ENCODE results near the gene FBXO34.
A peak's percentile ranks its signal among the peaks of the same experiment; 100 is the strongest.

The FBXO34 gene

GRCh38 chr14:55294603-55295002 is 23.4 kb downstream of the FBXO34 start:
- peaks cover 82% of the 10 kb centered on the region for H3K79me2 ChIP-seq (ENCODE audit: insufficient read depth, low read length)

DNA sequence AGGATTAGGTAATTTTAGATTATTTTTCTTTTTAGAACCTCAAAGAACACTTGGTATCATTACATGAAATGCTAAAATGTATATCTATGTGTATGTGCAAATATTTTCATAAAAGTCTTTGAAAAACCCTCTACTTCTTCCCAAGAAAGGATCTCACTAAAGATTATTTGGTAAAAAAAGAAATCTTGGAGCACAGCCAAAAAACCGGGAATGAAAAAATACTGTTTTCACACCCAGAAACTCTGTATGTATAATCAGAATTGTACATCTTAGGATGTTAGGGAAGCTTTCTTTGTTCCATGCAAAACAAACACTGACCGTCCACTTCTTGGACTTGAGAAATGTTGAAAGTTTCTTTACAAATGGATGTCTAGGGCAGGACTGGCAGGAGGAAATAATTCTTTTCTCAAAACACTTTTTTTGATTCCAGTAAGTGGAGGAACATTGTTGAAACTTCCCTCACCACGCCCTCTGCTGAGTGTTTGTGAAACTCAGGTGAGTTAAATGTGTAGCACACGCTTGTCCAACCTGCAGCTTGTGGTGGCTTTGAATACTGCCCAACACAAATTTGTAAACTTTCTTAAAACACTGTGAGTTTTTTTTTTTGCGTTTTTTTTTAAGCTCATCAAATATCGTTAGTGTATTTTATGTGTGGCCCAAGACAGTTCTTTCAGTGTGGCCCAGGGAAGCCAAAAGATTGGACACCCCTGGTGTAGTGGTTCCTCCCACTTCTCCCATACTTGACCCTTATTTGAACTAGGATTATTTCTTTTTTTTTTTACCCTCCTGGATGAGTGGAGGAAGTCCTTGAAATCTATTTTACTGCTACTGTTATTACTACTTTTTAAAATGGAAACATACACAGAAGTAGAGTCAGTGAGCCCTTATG is 26.6 kb downstream of the FBXO34 start:
- Histone ChIP-seq H3K36me3 (ENCODE audit: low read length) (no peaks in the 10 kb centered on the region), H3K79me2 (ENCODE audit: insufficient read depth, low read length) (peaks cover 79% of the 10 kb centered on the region), H3K9ac (ENCODE audit: low read length) (no peak overlapping the region)

More at GRCh38 chr14:55294603-55295002, 23.4 kb downstream of the FBXO34 start:
- Histone ChIP-seq H4K20me1 (ENCODE audit: low read depth, low read length) (no peaks in the 10 kb centered on the region; the same call in 1 of the 2 replicates), H3K27me3 (ENCODE audit: low read length) (no peaks in the 10 kb centered on the region), H3K36me3 (ENCODE audit: low read length) (no peaks in the 10 kb centered on the region), H3F3A (ENCODE audit: insufficient read depth) (no peaks in the 10 kb centered on the region), H3K4me3 (ENCODE audit: insufficient read depth, low read length, poor library complexity, severe bottlenecking) (no peak overlapping the region), H3K9ac (ENCODE audit: low read length) (no peak overlapping the region), H2AFZ (ENCODE audit: low read depth, low read length, severe bottlenecking) (no peak overlapping the region), H3K27ac (ENCODE audit: low read depth, low read length) (no peak overlapping the region), H3K9me3 (ENCODE audit: insufficient read depth, low read length) (no peaks in the 10 kb centered on the region), H3K4me2 (ENCODE audit: low read depth, low read length, poor library complexity, severe bottlenecking) (no peak overlapping the region), H3K9me2 (replicated peaks; ENCODE audit: insufficient read depth, low read length) (no peaks in the 10 kb centered on the region)
- TF ChIP-seq EZH2phosphoT487 (conservative IDR thresholded peaks at IDR 0.05; ENCODE audit: low read length), result no peak
- TF ChIP-seq, protein P1, sequence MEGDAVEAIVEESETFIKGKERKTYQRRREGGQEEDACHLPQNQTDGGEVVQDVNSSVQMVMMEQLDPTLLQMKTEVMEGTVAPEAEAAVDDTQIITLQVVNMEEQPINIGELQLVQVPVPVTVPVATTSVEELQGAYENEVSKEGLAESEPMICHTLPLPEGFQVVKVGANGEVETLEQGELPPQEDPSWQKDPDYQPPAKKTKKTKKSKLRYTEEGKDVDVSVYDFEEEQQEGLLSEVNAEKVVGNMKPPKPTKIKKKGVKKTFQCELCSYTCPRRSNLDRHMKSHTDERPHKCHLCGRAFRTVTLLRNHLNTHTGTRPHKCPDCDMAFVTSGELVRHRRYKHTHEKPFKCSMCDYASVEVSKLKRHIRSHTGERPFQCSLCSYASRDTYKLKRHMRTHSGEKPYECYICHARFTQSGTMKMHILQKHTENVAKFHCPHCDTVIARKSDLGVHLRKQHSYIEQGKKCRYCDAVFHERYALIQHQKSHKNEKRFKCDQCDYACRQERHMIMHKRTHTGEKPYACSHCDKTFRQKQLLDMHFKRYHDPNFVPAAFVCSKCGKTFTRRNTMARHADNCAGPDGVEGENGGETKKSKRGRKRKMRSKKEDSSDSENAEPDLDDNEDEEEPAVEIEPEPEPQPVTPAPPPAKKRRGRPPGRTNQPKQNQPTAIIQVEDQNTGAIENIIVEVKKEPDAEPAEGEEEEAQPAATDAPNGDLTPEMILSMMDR (IDR thresholded peaks at IDR 0.05; ENCODE audit: insufficient read depth, low read length, poor library complexity, severe bottlenecking), result no peak

DNA sequence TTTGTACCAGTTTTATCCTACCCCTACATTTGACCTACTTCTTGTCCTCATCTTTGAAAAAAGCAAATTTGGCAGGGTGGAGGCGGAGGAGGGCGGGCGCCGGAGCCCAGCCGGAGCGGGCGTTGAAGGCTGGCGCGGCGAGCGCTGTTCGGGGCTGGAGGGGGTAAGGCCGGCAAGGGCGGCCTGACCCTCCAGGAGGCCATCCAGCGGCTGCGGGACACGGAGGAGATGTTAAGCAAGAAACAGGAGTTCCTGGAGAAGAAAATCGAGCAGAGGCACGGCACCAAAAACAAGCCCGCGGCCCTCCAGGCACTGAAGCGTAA is 27.2 kb downstream of the FBXO34 start:
- Histone ChIP-seq H3K9me3 (ENCODE audit: insufficient read depth, low read length) (no peaks in the 10 kb centered on the region), H3K79me2 (ENCODE audit: insufficient read depth, low read length) (peaks cover 79% of the 10 kb centered on the region)

More for the DNA sequence above, 26.6 kb downstream of the FBXO34 start:
- H2AFZ ChIP-seq (ENCODE audit: low read depth, low read length, severe bottlenecking), result no peak overlapping the region
- H3K27ac ChIP-seq (ENCODE audit: low read depth, low read length), result no peak overlapping the region
- no peak overlapping the region for H3K4me2 ChIP-seq (ENCODE audit: low read depth, low read length, poor library complexity, severe bottlenecking)
- no peak overlapping the region for H3K4me3 ChIP-seq (ENCODE audit: insufficient read depth, low read length, poor library complexity, severe bottlenecking)
- TF ChIP-seq, protein P1 (IDR thresholded peaks at IDR 0.05; ENCODE audit: insufficient read depth, low read length, poor library complexity, severe bottlenecking), result peak; percentile 9
- no peak for TF ChIP-seq EZH2phosphoT487 (conservative IDR thresholded peaks at IDR 0.05; ENCODE audit: low read length)
- no peaks in the 10 kb centered on the region for H4K20me1 ChIP-seq (ENCODE audit: low read depth, low read length)
- no peaks in the 10 kb centered on the region for H3F3A ChIP-seq (ENCODE audit: insufficient read depth)
- no peaks in the 10 kb centered on the region for H3K9me2 ChIP-seq (replicated peaks; ENCODE audit: insufficient read depth, low read length)
- no peaks in the 10 kb centered on the region for H3K27me3 ChIP-seq (ENCODE audit: low read length)
- H3K9me3 ChIP-seq (ENCODE audit: insufficient read depth, low read length), result no peaks in the 10 kb centered on the region

More for the DNA sequence above, 27.2 kb downstream of the FBXO34 start:
- no peak overlapping the region for H3K9ac ChIP-seq (ENCODE audit: low read length)
- H3K27ac ChIP-seq (ENCODE audit: low read depth, low read length), result no peak overlapping the region
- no peaks in the 10 kb centered on the region for H3F3A ChIP-seq (ENCODE audit: insufficient read depth)
- no peaks in the 10 kb centered on the region for H3K27me3 ChIP-seq (ENCODE audit: low read length)
- H3K4me3 ChIP-seq (ENCODE audit: insufficient read depth, low read length, poor library complexity, severe bottlenecking), result no peak overlapping the region
- no peaks in the 10 kb centered on the region for H4K20me1 ChIP-seq (ENCODE audit: low read depth, low read length)
- no peak overlapping the region for H3K4me2 ChIP-seq (ENCODE audit: low read depth, low read length, poor library complexity, severe bottlenecking)
- H3K9me2 ChIP-seq (replicated peaks; ENCODE audit: insufficient read depth, low read length), result no peaks in the 10 kb centered on the region
- H3K36me3 ChIP-seq (ENCODE audit: low read length), result no peaks in the 10 kb centered on the region
- TF ChIP-seq, protein P1 (IDR thresholded peaks at IDR 0.05; ENCODE audit: insufficient read depth, low read length, poor library complexity, severe bottlenecking), result no peak
- no peak for TF ChIP-seq EZH2phosphoT487 (conservative IDR thresholded peaks at IDR 0.05; ENCODE audit: low read length)
- no peak overlapping the region for H2AFZ ChIP-seq (ENCODE audit: low read depth, low read length, severe bottlenecking)
